Psoas muscle (tissue), 8 donors: ENCODE measurements around the gene ACSM2A. TPM values are rescaled to one million over a fixed set of nuclear protein-coding genes. Genes with fewer than 3 reads are reported as not detected.

Source experiments
- ATAC-seq, 4 donors: fragments of 200-7000 bp; cut with Tn5 transposase; one replicate each; pipeline ENCODE4 v1.9.1; 2020; ENCODE audit warnings: moderate library complexity in 3 of 4, mild to moderate bottlenecking in 2 of 4
- DNase-seq, 2 donors: peaks; one replicate each; pipeline ENCODE4 v3.0.0-alpha.2; 2020
- H3K27ac ChIP-seq: fragments of 200-600 bp; one replicate; pipeline ENCODE4 v1.8.0; 2022
- H3K27me3 ChIP-seq, 3 donors: fragments of 200-600 bp in 1 of 3; one replicate each; pipeline versions ENCODE4 v1.6.1 to v1.8.0; 2013 to 2022; ENCODE audit warnings: low read length in 2 of 3, mild to moderate bottlenecking in 2 of 3, moderate library complexity in 1 of 3; ENCODE audit not compliant: insufficient read depth in 3 of 3
- H3K36me3 ChIP-seq, 2 donors: fragments of 200-600 bp in 1 of 2; one replicate each; pipeline versions ENCODE4 v1.6.1 to v1.8.0; 2013 to 2022; ENCODE audit warnings: low read depth in 1 of 2, mild to moderate bottlenecking in 1 of 2, moderate library complexity in 1 of 2; ENCODE audit not compliant: insufficient read depth in 1 of 2
- H3K4me1 ChIP-seq: fragments of 200-600 bp; one replicate; pipeline ENCODE4 v1.8.0; 2022
- H3K4me3 ChIP-seq: fragments of 200-600 bp; one replicate; pipeline ENCODE4 v1.8.0; 2022; ENCODE audit warnings: mild to moderate bottlenecking
- H3K9me3 ChIP-seq: fragments of 200-600 bp; one replicate; pipeline ENCODE4 v1.8.0; 2022
- WGBS, 3 donors: extraction: QIAGEN DNeasy Blood & Tissue Kit; methylation state at CpG; one replicate each; pipeline versions ENCODE4 v1.1.6 to v1.1.7; 2013; 5-methylcytosine and 5-hydroxymethylcytosine counted together
- intact Hi-C, 2 donors: fragments of 100-400 bp; cut with DNase I; formaldehyde crosslinking; loops; one replicate each; pipeline versions ENCODE4 v1.11.0 to v1.14.2; 2022
- polyA plus RNA-seq, 3 donors: library from polyadenylated mRNA; stranded (reverse); fragments of 200-250 nt; gene quantifications; one replicate each; pipeline ENCODE4 v1.2.3, GENCODE V29; 2013
- total RNA-seq, 4 donors: library from RNA; stranded (reverse); fragmentation: NEBNext Ultra II Directional in 2 of 4; extraction: Animal tissue kit (Norgen Biotek cat#: 25700) in 2 of 4; gene quantifications; one replicate each; pipeline versions ENCODE4 v1.2.1 to v1.2.4, GENCODE V29; 2021 to 2023
- TF ChIP-seq, protein P1 (sequence below): fragments of 200-600 bp; IDR thresholded peaks from one replicate; pipeline ENCODE4 v1.8.0; 2022; ENCODE audit warnings: antibody characterized with exemption
- donor health status: healthy with polysubstance abuse.
- donor health status: DM: no; HTN: no; CAD: no; lungs with moderate emphysema.
- donor health status: Bipolar disorder and iron deficiency.
- donor health status: healthy.
- donor health status: DM: yes; HTN: yes; CAD: no.
- donor health status: DM: no; HTN: no; CAD: no.
- donor health status: DM: no; HTN: no; CAD: no.
- donor health status: DM: yes; HTN: yes; CAD: no.

Gene ACSM2A
- total and polyA plus RNA-seq, 7 donors = 0.05 to 0.24 (median 0.12) TPM; not detected in 4

DNA sequence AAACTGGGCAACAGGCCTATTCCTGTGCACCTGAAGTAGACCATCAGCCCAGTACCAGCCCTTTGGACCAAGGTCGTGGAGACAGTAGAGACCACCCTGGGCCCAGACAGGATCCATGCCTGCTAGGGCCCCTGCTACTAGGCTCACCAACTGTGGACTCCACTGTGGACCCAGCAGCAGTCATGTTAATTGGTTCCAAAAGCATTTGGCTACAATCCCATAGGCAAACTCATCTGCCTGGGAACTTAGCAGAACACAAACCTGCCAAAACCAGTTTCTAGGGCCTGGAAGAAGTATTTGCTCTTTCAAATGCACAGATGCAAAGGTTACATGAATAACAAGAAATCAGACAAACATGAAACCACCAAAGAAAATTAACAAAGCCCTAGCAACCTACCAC is 53.1 kb downstream of the ACSM2A start:
- peaks cover 10% of the 10 kb centered on the region for H3K9me3 ChIP-seq
- H3K27ac ChIP-seq = no peak overlapping the region
- no peaks in the 10 kb centered on the region for H3K27me3 ChIP-seq
- H3K4me3 ChIP-seq = no peak overlapping the region
- DNase-seq = no peak
- 65 to 78% (median 70%) methylated on average over 1 of the region's 1 CpG for WGBS, 3 donors
- H3K36me3 ChIP-seq = no peaks in the 10 kb centered on the region
- intact Hi-C loops = no loop called here
- TF ChIP-seq, protein P1, sequence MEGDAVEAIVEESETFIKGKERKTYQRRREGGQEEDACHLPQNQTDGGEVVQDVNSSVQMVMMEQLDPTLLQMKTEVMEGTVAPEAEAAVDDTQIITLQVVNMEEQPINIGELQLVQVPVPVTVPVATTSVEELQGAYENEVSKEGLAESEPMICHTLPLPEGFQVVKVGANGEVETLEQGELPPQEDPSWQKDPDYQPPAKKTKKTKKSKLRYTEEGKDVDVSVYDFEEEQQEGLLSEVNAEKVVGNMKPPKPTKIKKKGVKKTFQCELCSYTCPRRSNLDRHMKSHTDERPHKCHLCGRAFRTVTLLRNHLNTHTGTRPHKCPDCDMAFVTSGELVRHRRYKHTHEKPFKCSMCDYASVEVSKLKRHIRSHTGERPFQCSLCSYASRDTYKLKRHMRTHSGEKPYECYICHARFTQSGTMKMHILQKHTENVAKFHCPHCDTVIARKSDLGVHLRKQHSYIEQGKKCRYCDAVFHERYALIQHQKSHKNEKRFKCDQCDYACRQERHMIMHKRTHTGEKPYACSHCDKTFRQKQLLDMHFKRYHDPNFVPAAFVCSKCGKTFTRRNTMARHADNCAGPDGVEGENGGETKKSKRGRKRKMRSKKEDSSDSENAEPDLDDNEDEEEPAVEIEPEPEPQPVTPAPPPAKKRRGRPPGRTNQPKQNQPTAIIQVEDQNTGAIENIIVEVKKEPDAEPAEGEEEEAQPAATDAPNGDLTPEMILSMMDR = no peak
- no peaks in the 10 kb centered on the region for H3K4me1 ChIP-seq
- no peak for ATAC-seq

DNA sequence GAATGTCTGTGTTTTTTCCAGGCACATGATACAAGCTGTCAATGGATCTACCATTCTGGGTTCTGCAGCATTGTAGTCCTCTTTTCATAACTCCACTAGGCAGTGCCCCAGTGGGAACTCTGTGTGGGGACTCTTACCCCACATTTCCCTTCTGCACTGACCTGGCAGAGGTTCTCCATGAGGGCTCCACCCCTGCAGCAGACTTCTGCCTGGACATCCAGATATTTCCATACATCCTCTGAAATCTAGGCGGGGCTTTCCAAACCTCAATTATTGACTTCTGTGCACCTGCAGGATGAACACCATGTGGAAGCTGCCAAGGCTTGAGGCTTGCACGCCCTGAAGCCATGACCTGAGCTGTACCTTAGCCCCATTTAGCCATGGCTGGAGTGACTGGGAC is 56.0 kb downstream of the ACSM2A start:
- no peak overlapping the region for H3K27ac ChIP-seq
- intact Hi-C loops = no loop called here
- DNase-seq (no peak), ATAC-seq (no peak)
- H3K4me1 ChIP-seq = no peaks in the 10 kb centered on the region
- TF ChIP-seq, protein P1 = no peak
- no peaks in the 10 kb centered on the region for H3K27me3 ChIP-seq
- H3K36me3 ChIP-seq = no peaks in the 10 kb centered on the region
- WGBS, 3 donors = 57 to 72% (median 65%) methylated on average over 2 of the region's 2 CpGs
- no peak overlapping the region for H3K4me3 ChIP-seq
- H3K9me3 ChIP-seq = peaks cover 10% of the 10 kb centered on the region

DNA sequence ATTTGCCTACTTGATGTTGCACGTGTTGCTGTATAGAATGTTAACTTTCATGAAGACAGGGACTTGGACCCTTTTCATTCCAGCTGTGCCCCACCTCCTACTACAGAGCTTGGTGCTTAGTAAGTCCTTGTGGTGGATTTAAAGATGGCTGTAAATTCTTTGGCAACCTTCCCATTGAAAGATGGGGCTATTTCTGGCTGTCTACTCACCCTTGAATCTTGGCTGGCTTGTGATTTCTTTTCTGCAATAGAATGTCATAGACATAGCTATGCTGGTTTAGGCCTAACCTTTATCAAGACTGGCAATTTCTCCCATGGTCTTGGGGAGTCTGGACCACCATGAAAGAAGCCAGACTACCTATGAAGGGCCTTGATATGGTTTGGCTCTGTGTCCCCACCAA is 59.0 kb downstream of the ACSM2A start:
- TF ChIP-seq, protein P1 = no peak

GRCh38 chr16:20515688-20516090 is 64.4 kb downstream of the ACSM2A start:
- ATAC-seq (no peak), DNase-seq (no peak)
- Histone ChIP-seq H3K36me3 (no peaks in the 10 kb centered on the region), H3K27me3 (no peaks in the 10 kb centered on the region), H3K4me1 (no peaks in the 10 kb centered on the region), H3K9me3 (no peaks in the 10 kb centered on the region), H3K4me3 (no peak overlapping the region), H3K27ac (no peak overlapping the region)
- TF ChIP-seq, protein P1 = no peak
- intact Hi-C loops = no loop called here

More for the DNA sequence above, 59.0 kb downstream of the ACSM2A start:
- no peak overlapping the region for H3K27ac ChIP-seq
- intact Hi-C loops = no loop called here
- no peaks in the 10 kb centered on the region for H3K36me3 ChIP-seq
- peaks cover 10% of the 10 kb centered on the region for H3K9me3 ChIP-seq
- H3K4me1 ChIP-seq = no peaks in the 10 kb centered on the region
- no peak for ATAC-seq
- no peak overlapping the region for H3K4me3 ChIP-seq
- 48 to 63% (median 59%) methylated on average over 1 of the region's 1 CpG for WGBS, 3 donors
- no peaks in the 10 kb centered on the region for H3K27me3 ChIP-seq
- DNase-seq = no peak

DNA sequence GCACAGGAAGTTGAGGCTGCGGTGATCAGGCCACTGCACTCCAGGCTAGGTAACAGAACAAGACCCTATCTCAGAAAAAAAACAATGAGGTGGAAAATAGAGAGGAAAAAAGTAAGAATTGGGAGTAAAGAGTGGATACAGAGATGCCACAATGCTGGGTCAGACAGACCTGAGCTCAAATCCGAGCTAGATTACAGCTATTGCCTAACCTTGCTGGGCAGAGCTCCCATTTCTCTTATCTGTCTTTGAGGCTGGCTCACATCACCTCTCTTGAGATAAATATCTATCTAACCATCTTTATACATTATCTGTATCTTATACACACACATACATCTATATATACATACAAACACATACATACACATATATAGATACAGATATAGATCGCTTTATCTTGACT is 65.8 kb downstream of the ACSM2A start:
- H3K36me3 ChIP-seq = no peaks in the 10 kb centered on the region
- ATAC-seq (no peak), DNase-seq (no peak)
- H3K27ac ChIP-seq = no peak overlapping the region
- no peaks in the 10 kb centered on the region for H3K4me1 ChIP-seq
- intact Hi-C loops = no loop called here
- no peaks in the 10 kb centered on the region for H3K27me3 ChIP-seq
- H3K9me3 ChIP-seq = no peaks in the 10 kb centered on the region
- no peak overlapping the region for H3K4me3 ChIP-seq
- TF ChIP-seq, protein P1 = no peak
- WGBS, 3 donors = 55 to 73% (median 57%) methylated on average over 3 of the region's 3 CpGs
